Thyroid gland (tissue), 4 donors: ENCODE results near the gene COL16A1. TPM values are rescaled to one million over a fixed set of nuclear protein-coding genes. Genes with fewer than 3 reads are reported as not detected.

Experiments
- DNase-seq, 2 donors: peaks; one replicate each; pipeline ENCODE4 v3.0.0-alpha.2; 2019
- H3K27ac ChIP-seq, 3 donors: fragments of 200-600 bp; sonication (generic); 1 replicate in 2 of 3; 2 replicates in 1 of 3; pipeline ENCODE4 v1.5.1; 2016 to 2019; ENCODE audit warnings: mild to moderate bottlenecking in 1 of 3, moderate library complexity in 1 of 3
- H3K27me3 ChIP-seq: fragments of 200-600 bp; sonication (generic); one replicate; pipeline ENCODE4 v1.5.1; 2019
- H3K36me3 ChIP-seq, 2 donors: fragments of 200-600 bp; sonication (generic); one replicate each; pipeline ENCODE4 v1.5.1; 2016 to 2019
- H3K4me1 ChIP-seq, 2 donors: fragments of 200-600 bp; sonication (generic); one replicate each; pipeline ENCODE4 v1.5.1; 2017 to 2019
- H3K4me3 ChIP-seq, 3 donors: fragments of 200-600 bp; sonication (generic); replicated peaks in 1 of 3; 1 replicate in 2 of 3; 2 replicates in 1 of 3; pipeline ENCODE4 v1.5.1; 2016; ENCODE audit warnings: mild to moderate bottlenecking in 1 of 3
- H3K9me3 ChIP-seq: fragments of 200-600 bp; sonication (generic); one replicate; pipeline ENCODE4 v1.5.1; 2017
- POLR2A ChIP-seq, 2 donors: fragments of 450-650 bp; IDR thresholded peaks; one replicate each; pipeline ENCODE4 v1.6.1; 2017; ENCODE audit warnings: antibody characterized with exemption in 2 of 2, mild to moderate bottlenecking in 2 of 2, moderate library complexity in 1 of 2
- WGBS, 2 donors: methylation state at CpG; one replicate each; pipeline ENCODE4 v1.1.5; 2017; 5-methylcytosine and 5-hydroxymethylcytosine counted together
- intact Hi-C: fragments of 100-400 bp; cut with DNase I; formaldehyde crosslinking; loops from one replicate; pipeline ENCODE4 v1.15.1; 2023
- total RNA-seq, 4 donors: library from RNA; depleted of rRNA; stranded (reverse); fragments of >200 nt; gene quantifications; one replicate each; pipeline ENCODE4 v1.2.3, GENCODE V29; 2016
- TF ChIP-seq, protein P1 (sequence below), 6 experiments: fragments of 200-600 bp in 3 of 6; fragments of 450-650 bp in 3 of 6; sonication (generic) in 3 of 6; IDR thresholded peaks; one replicate each; pipeline ENCODE4 v1.5.1; 2016 to 2019; ENCODE audit warnings: antibody characterized with exemption in 6 of 6, mild to moderate bottlenecking in 2 of 6, inconsistent platforms in 1 of 6, moderate library complexity in 1 of 6

Gene COL16A1
- total RNA-seq, 4 donors from 2014 or later: 61.3 to 121 (median 97.1) TPM

DNA sequence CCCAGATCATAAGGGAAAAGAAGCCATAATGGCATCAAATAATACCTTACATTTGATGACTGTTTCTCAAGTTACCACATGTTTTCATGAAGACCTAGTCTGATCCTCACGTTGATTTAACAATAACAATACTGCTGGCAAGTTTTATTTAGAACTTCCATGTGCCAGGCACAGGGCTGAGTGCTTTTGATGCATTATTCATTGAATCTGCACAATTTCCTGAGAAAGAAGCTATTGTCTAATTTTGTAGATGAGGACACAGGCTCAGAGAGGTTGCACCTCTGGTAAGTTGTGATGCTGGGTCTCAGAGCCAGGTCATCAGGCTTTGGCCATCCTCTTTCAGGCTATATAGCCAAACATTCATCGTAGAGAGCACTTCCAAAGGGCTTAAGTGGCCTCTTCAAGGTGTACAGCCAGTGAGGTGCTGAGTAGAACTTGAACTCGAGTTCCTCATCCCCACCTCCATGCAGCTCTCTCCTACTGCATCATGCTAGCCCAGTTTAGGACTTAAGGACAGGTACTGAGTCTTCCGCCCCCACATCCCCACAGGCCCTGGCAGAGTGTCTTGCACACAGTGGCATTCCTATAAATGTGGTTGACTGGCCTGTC is 50.8 kb downstream of the COL16A1 start:
- H3K9me3 ChIP-seq: no peaks in the 10 kb centered on the region
- H3K27ac ChIP-seq: peak overlapping the region; percentile 76 to 98 (median 91)
- DNase-seq: peak in 1 of 2 donors; percentile 29
- no peaks in the 10 kb centered on the region for H3K27me3 ChIP-seq
- 30 to 46% methylated on average over 4 of the region's 4 CpGs for WGBS, 2 donors
- peaks cover 55 to 76% of the 10 kb centered on the region in 2 donors for H3K4me1 ChIP-seq
- TF ChIP-seq, protein P1, sequence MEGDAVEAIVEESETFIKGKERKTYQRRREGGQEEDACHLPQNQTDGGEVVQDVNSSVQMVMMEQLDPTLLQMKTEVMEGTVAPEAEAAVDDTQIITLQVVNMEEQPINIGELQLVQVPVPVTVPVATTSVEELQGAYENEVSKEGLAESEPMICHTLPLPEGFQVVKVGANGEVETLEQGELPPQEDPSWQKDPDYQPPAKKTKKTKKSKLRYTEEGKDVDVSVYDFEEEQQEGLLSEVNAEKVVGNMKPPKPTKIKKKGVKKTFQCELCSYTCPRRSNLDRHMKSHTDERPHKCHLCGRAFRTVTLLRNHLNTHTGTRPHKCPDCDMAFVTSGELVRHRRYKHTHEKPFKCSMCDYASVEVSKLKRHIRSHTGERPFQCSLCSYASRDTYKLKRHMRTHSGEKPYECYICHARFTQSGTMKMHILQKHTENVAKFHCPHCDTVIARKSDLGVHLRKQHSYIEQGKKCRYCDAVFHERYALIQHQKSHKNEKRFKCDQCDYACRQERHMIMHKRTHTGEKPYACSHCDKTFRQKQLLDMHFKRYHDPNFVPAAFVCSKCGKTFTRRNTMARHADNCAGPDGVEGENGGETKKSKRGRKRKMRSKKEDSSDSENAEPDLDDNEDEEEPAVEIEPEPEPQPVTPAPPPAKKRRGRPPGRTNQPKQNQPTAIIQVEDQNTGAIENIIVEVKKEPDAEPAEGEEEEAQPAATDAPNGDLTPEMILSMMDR (IDR thresholded peaks at IDR 0.05): no peak
- TF ChIP-seq POLR2A (IDR thresholded peaks at IDR 0.05): peak in 1 of 2 donors; percentile 18
- intact Hi-C loops: no loop called here
- H3K4me3 ChIP-seq: no peak overlapping the region
- no peaks in the 10 kb centered on the region for H3K36me3 ChIP-seq

- TF ChIP-seq POLR2A (IDR thresholded peaks at IDR 0.05): peak in 1 of 2 donors; percentile 67
- TF ChIP-seq, protein P1 (IDR thresholded peaks at IDR 0.05): no peak
- peak; percentile 95 to 96 for DNase-seq
- H3K36me3 ChIP-seq: no peaks in the 10 kb centered on the region
- no peaks in the 10 kb centered on the region for H3K9me3 ChIP-seq
- peaks cover 55 to 89% of the 10 kb centered on the region in 2 donors for H3K4me1 ChIP-seq
- WGBS, 2 donors: 31 to 37% methylated on average over 6 of the region's 6 CpGs
- peak overlapping the region; percentile 76 to 98 (median 91) for H3K27ac ChIP-seq
- H3K4me3 ChIP-seq: no peak overlapping the region
- intact Hi-C loops: no loop called here
- no peaks in the 10 kb centered on the region for H3K27me3 ChIP-seq
Observed at GRCh38 chr1:31651766-31652165, 52.1 kb downstream of the COL16A1 start.

GRCh38 chr1:31651089-31651420 is 52.8 kb downstream of the COL16A1 start:
- no peak overlapping the region for H3K4me3 ChIP-seq
- no peaks in the 10 kb centered on the region for H3K9me3 ChIP-seq
- intact Hi-C loops: no loop called here
- H3K36me3 ChIP-seq: no peaks in the 10 kb centered on the region
- WGBS, 2 donors: 14 to 17% methylated on average over 1 of the region's 1 CpG
- H3K4me1 ChIP-seq: peaks cover 55 to 89% of the 10 kb centered on the region in 2 donors
- peak overlapping the region; percentile 83 to 98 (median 91) for H3K27ac ChIP-seq
- TF ChIP-seq, protein P1 (IDR thresholded peaks at IDR 0.05): no peak
- TF ChIP-seq POLR2A (IDR thresholded peaks at IDR 0.05): no peak
- H3K27me3 ChIP-seq: no peaks in the 10 kb centered on the region
- DNase-seq: peak; percentile 63 to 71

DNA sequence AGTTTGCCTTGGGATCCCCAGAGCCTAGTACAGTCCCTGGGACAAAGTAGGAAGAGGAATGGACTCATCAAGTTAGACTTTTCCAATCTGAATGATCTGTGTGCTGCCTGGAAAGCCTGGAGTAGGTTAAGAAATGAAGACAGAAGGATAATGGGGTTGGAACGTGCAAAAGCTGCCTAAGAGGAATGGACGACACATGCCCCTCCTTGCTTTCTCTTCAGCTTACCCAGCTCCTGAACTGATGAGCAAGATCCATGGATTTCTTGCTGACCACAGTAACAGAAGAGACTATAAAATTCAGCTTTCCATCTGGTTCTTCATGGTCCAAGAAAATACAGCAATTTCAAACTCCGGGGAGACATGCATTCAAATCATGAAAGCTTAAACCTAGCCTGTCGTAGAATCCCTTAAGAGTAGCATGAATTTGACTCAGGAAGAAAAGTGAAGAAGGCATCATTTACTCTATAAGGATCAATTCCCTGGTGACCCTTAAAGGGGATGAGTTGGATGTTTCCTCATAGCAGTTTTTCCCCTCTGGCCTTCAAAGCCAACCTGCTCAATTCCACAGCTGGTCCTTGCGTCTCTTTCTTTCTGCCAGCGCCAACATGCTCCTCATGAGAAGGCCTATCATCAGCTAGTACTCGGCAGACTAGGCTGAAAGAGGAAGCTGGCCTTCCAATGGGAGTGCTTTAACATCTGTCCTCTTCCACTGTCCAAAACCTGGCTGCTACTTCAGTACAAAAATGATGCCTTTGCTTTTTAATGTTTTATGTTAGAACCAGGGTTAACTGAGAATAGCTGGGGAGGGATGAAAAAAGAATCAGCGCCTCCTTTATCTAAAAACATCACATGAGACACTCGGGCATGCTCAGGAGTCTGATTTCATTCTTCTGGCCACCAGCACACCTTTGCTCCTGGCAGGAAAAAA is 53.4 kb downstream of the COL16A1 start:
- 53 to 54% methylated on average over 9 of the region's 9 CpGs for WGBS, 2 donors
- H3K4me1 ChIP-seq: peaks cover 55 to 89% of the 10 kb centered on the region in 2 donors
- no peaks in the 10 kb centered on the region for H3K36me3 ChIP-seq
- TF ChIP-seq, protein P1 (IDR thresholded peaks at IDR 0.05): no peak
- TF ChIP-seq POLR2A (IDR thresholded peaks at IDR 0.05): peak in 1 of 2 donors; percentile 43
- no peak for DNase-seq
- intact Hi-C loops: no loop called here
- no peaks in the 10 kb centered on the region for H3K27me3 ChIP-seq
- H3K4me3 ChIP-seq: no peak overlapping the region
- no peaks in the 10 kb centered on the region for H3K9me3 ChIP-seq
- H3K27ac ChIP-seq: peak overlapping the region; percentile 84 to 98 (median 91)
